Measurements from ENCODE around the gene DEGS2. TPM values are rescaled to one million over a fixed set of nuclear protein-coding genes. Genes with fewer than 3 reads are reported as not detected.

Gene DEGS2
- total RNA-seq, 1 donor from 2014 or later = 0.06 TPM

GRCh38 chr14:100142073-100143040 lies 17.1 kb downstream of the DEGS2 start:
- no peak overlapping the region for H3K4me3 ChIP-seq (ENCODE audit: low read depth, low read length)
- no peak for DNase-seq (ENCODE audit: low read depth)
- no peak for TF ChIP-seq CTCF (conservative IDR thresholded peaks at IDR 0.05; ENCODE audit: low read depth, low read length)

GRCh38 chr14:100141098-100141497 lies 18.3 kb downstream of the DEGS2 start:
- DNase-seq (ENCODE audit: low read depth) = no peak
- no peak overlapping the region for H3K4me3 ChIP-seq (ENCODE audit: low read depth, low read length)
- no peak for TF ChIP-seq CTCF (conservative IDR thresholded peaks at IDR 0.05; ENCODE audit: low read depth, low read length)

- no peak overlapping the region for H3K4me3 ChIP-seq (ENCODE audit: low read depth, low read length)
- DNase-seq (ENCODE audit: low read depth) = no peak
- no peak for TF ChIP-seq CTCF (conservative IDR thresholded peaks at IDR 0.05; ENCODE audit: low read depth, low read length)
Observed at GRCh38 chr14:100140452-100141078, 18.9 kb downstream of the DEGS2 start.

GRCh38 chr14:100138955-100139354 lies 20.5 kb downstream of the DEGS2 start:
- TF ChIP-seq CTCF (conservative IDR thresholded peaks at IDR 0.05; ENCODE audit: low read depth, low read length) = no peak
- H3K4me3 ChIP-seq (ENCODE audit: low read depth, low read length) = no peak overlapping the region
- DNase-seq (ENCODE audit: low read depth) = no peak

GRCh38 chr14:100138082-100138787 lies 21.2 kb downstream of the DEGS2 start:
- TF ChIP-seq CTCF (conservative IDR thresholded peaks at IDR 0.05; ENCODE audit: low read depth, low read length) = no peak

GRCh38 chr14:100137173-100137572 lies 22.3 kb downstream of the DEGS2 start:
- no peak overlapping the region for H3K4me3 ChIP-seq (ENCODE audit: low read depth, low read length)
- TF ChIP-seq CTCF (conservative IDR thresholded peaks at IDR 0.05; ENCODE audit: low read depth, low read length) = no peak
- no peak for DNase-seq (ENCODE audit: low read depth)

More at GRCh38 chr14:100138082-100138787, 21.2 kb downstream of the DEGS2 start:
- DNase-seq (ENCODE audit: low read depth) = no peak
- no peak overlapping the region for H3K4me3 ChIP-seq (ENCODE audit: low read depth, low read length)
